SK-N-SH treated with all-trans-retinoic acid at 6 μM for 48 hours (cell line): Measurements from ENCODE around the gene MEF2C.

Experiments
- CREB5 ChIP-seq: fragments of 250-450 bp; sonication (Bioruptor Pico); IDR thresholded peaks from 2 replicates; pipeline ENCODE4 v1.5.1; 2020; ENCODE audit warnings: low read depth, mild to moderate bottlenecking, moderate library complexity
- CSDC2 ChIP-seq: fragments of 250-450 bp; sonication (Bioruptor Pico); IDR thresholded peaks from 2 replicates; pipeline ENCODE4 v1.5.0; 2020; ENCODE audit warnings: mild to moderate bottlenecking, moderate library complexity
- GLIS3 ChIP-seq: fragments of 250-450 bp; sonication (Bioruptor Pico); IDR thresholded peaks from 2 replicates; pipeline ENCODE4 v1.5.0; 2020; ENCODE audit warnings: mild to moderate bottlenecking, moderate library complexity

DNA sequence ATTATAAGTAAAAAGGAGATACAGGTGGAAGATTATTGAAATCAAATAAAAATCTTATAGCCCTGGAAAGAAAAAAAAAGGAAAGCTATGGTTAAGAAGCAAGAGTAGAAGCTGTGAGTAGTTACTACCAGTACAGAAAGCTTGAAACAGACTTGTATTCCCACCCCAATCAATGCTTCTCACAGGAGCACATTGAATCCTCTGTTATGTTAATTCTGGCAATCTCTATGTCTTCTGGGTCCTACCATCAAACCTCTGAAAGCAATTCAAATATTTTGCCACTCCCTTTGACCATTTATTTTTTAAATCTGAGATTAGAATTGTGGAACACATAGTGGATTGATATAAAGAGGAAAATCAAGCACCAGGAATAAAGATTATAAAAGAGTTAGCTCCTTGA, 186.5 kb downstream of the MEF2C start:
- TF ChIP-seq GLIS3 (CRISPR knock-in tag) (no peak), CSDC2 (CRISPR knock-in tag) (no peak), CREB5 (no peak)
